Measurements from ENCODE around the gene NFATC1.
"Not testable (repeated sequence)": the region's sequence is repeated elsewhere in the genome, so short reads cannot be mapped to it uniquely, and the experiment has no call there.

Gene NFATC1

DNA sequence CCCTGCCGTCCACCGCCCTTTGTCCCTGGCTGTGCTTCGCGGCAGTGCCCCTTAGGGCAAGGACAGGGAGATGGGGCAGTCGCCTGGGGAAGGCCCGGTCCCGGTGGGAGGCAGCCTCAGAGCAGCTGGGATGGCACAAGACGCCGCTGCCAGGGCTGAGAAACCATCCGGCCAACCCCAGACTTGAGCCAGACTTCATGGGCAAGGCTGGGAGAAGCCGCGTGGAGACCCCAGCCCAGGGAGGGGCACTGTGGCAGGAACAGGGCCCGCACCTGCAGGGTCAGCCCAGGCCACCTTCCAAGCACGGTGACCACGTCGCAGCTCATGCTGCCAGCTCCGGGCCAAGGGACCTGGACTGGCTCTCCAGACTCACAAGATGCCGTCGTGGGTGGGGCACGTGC is 84.0 kb downstream of the NFATC1 start:
- DNase-seq, result no peak

DNA sequence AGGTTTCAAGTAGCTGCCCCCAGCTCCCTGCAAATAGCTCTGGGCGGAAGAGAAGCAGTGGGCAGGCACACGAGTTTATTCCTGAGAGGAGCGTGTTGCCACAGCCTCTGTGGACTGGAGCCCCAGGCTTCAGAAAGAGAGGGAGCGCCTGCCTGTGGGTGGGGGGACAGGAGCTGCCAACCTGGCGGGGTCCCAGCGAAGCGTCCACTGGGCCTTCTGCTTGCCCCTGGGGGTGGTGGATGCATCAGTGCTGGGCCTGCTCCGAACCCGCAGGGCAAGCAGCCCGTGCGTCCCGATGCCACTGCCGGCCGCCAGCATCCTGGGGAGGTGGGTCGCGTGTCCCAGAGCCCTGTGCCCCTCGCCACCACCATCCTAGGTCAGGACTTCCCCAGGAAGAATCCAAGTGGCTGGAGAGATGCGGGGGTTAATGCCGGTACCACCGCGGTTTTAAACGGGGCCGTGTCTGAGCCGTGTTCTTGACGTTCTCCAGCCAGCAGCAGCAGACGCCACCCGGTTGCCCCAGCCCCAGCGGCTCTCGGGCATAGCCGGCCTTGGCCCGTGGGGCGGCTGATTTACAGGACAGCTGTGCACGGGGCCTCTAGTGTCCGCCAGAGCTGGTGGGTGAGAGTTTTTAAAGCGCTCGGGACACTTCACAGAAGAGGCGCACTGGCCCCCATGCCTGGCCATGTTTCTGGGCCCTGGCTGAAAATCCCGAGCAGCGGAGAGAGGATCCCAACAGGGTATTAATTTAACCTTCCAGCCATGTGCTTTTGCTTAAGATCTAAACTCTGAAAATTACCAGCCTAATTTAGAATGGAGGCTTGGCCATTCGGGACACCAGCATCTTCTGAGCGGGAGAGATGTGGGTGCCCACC is 84.7 kb downstream of the NFATC1 start:
- DNase-seq, result no peak

DNA sequence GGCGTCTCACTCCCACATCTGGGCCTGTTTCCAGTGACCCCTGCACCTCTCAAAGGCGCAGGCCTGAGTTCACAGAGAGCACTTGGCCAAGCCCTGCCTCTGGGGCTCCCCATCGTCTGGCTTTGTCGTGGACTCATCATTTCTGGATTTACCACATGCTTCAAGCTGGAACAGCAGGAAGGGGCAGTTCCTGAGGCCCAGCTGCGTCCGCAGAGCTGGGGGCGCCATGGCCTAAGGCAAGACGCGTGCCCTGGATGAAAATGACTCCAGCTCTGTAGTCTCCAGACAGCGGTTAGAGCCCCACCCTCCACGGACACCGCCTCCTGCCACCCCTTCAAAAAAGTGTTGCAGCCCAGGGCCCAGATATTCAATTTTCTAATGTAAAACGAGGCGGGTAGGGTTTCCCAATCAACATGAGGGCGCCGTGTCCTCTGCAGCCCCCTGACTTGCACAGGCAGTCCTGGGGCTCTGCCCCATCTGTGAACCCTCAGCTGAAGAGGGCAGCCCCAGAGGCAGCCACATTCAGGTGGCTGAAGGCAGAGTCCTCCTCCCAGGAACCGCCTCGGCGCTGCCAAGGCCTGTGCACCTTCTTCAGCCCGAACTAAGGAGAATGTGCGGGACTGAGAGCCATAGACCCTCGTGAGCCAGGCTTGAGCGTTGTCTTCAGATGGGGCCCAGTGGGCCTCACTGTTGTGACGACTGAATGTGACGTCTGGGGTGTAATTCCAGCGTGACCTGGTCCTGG is 85.5 kb downstream of the NFATC1 start:
- no peak for DNase-seq

GRCh38 chr18:79483393-79483792 is 87.7 kb downstream of the NFATC1 start:
- not testable (repeated sequence) for DNase-seq

- DNase-seq, result no peak
Observed at GRCh38 chr18:79483971-79484491, 88.3 kb downstream of the NFATC1 start.

- DNase-seq, result no peak
Observed at GRCh38 chr18:79484661-79485621, 89.2 kb downstream of the NFATC1 start.

DNA sequence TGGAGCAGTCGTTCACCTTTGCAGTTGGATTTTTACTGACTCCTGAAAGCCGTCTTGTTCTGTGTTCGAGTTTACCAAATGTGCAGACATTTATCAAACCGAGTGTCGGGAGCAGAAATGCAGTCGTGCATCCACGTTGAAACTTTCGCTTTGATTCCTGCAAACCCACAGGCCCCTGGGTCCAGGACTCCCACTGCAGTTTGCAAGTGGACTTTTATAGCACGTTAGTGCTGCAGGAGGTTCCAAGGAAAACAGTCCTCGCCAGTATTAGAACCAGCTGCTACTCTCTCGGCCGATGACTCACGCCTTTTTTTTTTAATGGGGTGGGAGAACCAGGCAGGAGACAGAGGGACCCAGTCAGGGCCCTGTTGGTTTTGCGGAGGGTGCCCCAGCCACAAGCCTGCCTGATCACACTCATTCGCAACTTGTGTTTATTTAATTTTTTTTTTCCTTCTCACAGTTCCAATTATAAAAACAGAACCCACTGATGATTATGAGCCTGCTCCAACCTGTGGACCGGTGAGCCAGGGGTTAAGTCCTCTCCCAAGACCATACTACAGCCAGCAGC is 90.1 kb downstream of the NFATC1 start:
- no peak for DNase-seq

DNA sequence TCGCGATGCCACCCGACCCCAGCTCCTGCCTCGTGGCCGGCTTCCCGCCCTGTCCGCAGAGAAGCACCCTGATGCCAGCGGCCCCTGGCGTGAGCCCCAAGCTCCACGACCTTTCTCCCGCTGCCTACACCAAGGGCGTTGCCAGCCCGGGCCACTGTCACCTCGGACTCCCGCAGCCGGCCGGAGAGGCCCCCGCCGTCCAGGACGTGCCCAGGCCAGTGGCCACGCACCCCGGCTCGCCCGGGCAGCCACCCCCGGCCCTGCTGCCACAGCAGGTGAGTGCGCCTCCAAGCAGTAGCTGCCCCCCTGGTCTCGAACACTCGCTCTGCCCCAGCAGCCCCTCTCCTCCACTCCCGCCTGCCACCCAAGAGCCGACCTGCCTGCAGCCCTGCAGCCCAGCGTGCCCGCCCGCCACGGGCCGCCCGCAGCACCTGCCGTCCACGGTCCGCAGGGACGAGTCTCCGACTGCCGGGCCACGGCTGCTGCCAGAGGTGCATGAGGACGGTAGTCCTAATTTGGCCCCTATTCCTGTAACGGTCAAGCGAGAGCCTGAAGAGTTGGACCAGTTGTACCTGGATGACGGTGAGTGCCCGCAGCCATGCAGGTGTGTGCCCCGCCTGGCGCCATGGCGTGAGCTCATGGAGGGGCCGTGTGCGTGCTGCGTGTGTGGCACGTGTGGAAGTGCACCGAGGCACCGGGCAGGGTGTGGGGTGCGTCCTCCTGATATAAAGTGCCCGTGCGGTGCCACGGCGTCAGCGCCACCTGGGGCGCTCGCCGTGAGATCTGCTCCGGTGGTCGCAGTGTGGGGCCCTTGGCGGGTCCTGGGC is 90.8 kb downstream of the NFATC1 start:
- no peak for DNase-seq

- DNase-seq, result no peak
Observed at GRCh38 chr18:79487183-79487800, 91.6 kb downstream of the NFATC1 start.

- no peak for DNase-seq
Observed at GRCh38 chr18:79487801-79488201, 92.1 kb downstream of the NFATC1 start.

GRCh38 chr18:79488311-79489050 is 92.8 kb downstream of the NFATC1 start:
- DNase-seq, result no peak

- DNase-seq, result no peak
Observed at GRCh38 chr18:79489051-79489898, 93.5 kb downstream of the NFATC1 start.

DNA sequence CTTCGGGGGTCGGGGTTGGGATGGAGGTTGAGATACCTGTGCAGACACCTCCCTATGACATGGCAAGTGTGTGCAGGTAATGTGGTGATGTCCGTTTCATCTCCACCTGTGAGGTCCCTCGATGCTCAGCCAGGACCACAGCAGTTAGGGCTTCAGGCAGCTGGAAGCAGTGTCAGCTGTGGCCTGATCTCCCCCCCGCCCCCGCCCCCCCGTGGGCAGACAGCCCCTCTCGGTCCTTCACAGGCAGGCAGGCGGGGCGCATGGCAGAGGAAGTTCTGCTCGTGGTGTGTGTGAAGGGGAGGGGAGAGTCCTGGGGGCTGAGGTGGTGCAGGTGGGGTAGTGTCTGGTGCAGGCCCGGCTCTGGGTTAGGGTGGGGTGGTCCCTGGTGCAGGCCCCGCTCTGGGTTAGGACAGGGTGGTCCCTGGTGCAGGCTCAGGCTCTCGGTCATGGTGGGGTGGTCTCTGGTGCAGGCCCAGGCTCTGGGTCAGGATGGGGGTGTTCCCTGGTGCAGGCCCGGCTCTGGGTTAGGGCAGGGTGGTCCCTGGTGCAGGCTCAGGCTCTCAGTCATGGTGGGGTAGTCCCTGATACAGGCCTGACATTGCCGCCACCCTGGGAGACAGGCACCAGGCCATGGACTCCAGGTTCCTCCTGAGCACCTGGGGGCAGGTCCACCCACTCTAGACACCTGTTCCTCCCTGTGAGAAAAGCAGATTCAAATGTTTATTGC is 94.3 kb downstream of the NFATC1 start:
- no peak for DNase-seq

DNA sequence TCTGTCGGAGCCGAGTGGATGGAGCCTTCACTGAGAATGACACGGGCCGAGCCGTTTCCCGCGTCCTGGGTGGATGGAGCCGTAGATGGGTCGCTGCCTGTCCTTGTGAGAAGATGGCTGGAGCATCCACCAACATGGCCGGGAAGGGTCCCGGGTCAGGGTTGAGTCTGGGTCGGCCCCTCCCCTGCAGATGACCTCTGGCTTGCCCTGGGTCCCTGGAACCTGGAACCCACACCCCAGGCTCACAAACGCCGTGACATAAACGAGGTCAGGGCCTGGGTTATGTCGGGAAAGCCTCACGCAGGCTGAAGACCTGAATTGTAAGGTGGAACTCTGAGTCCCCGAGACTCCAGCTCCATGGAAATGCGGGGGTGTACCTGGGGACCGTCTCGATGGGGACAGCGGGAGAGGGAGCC is 94.9 kb downstream of the NFATC1 start:
- DNase-seq, result no peak

- DNase-seq, result no peak
Observed at GRCh38 chr18:79491081-79491551, 95.4 kb downstream of the NFATC1 start.

DNA sequence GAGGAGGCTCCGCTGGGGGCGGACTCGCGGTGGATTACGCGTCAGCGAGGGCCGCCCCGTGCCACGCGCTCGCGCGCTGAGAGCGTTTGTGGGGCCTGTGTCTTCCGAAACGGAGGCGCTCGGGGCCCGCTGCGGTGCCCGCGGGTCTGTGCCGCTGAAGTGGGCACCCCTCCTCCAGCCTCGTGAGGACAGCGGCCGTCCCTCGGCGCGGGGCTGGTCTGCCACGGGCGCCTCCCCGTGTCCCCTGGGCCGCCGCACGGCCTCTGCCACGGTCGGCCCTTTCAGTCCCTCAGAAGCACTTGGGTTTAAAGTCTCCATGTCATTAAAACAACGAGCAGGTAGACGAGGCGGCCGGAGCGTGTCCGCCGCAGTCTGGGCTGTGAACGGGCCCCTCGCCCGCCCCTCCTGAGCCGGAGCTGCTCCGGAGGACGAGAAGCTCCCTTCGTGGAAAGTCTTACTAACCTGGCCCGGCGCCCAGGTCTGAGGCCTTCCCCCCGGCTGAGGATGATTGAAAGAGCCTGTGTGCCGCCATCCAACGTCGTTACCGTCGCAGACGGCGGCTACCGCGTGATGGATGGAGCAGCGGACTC is 97.6 kb downstream of the NFATC1 start:
- DNase-seq, result no peak

- DNase-seq, result no peak
Observed at GRCh38 chr18:79493801-79494211, 98.1 kb downstream of the NFATC1 start.

GRCh38 chr18:79494936-79495335 is 99.2 kb downstream of the NFATC1 start:
- no peak for DNase-seq

All from SIG-M5 (cell line).